Esophagus squamous epithelium (tissue), 5 donors: ENCODE measurements around the gene PCNX4. TPM values are rescaled to one million over a fixed set of nuclear protein-coding genes. Genes with fewer than 3 reads are reported as not detected.

ENCODE experiments used
- DNase-seq: peaks from one replicate; lab custom pipeline; 2025; lab: John Stamatoyannopoulos, UW
- H3K27ac ChIP-seq, 4 donors: fragments of 200-600 bp; sonication (generic); one replicate each; pipeline ENCODE4 v1.5.1; 2016 to 2019; ENCODE audit warnings: mild to moderate bottlenecking in 1 of 4
- H3K27me3 ChIP-seq, 4 donors: fragments of 200-600 bp; sonication (generic); 1 replicate in 3 of 4; 2 replicates in 1 of 4; pipeline versions ENCODE4 v1.5.1 to v1.6.0; 2017 to 2021; ENCODE audit warnings: antibody characterized with exemption in 1 of 4
- H3K36me3 ChIP-seq, 3 donors: fragments of 200-600 bp; sonication (generic); one replicate each; pipeline ENCODE4 v1.5.1; 2016 to 2019
- H3K4me1 ChIP-seq, 3 donors: fragments of 200-600 bp; sonication (generic); one replicate each; pipeline ENCODE4 v1.5.1; 2017 to 2019
- H3K4me3 ChIP-seq, 4 donors: fragments of 200-600 bp; sonication (generic); 1 replicate in 3 of 4; 2 replicates in 1 of 4; pipeline ENCODE4 v1.5.1; 2016 to 2019; ENCODE audit warnings: mild to moderate bottlenecking in 2 of 4, moderate library complexity in 1 of 4
- H3K9me3 ChIP-seq, 3 donors: fragments of 200-600 bp; sonication (generic); one replicate each; pipeline ENCODE4 v1.5.1; 2016 to 2019
- POLR2A ChIP-seq, 4 donors: fragments of 450-650 bp; IDR thresholded peaks; one replicate each; pipeline ENCODE4 v1.6.1; 2017; ENCODE audit warnings: antibody characterized with exemption in 4 of 4, mild to moderate bottlenecking in 4 of 4, moderate library complexity in 3 of 4
- WGBS, 2 donors: methylation state at CpG; one replicate each; pipeline ENCODE4 v1.1.5; 2018; 5-methylcytosine and 5-hydroxymethylcytosine counted together
- intact Hi-C: fragments of 100-400 bp; cut with DNase I; formaldehyde crosslinking; loops from one replicate; pipeline ENCODE4 v1.15.0; 2022
- total RNA-seq, 4 donors: library from RNA; depleted of rRNA; stranded (reverse); fragments of >200 nt; gene quantifications; one replicate each; pipeline ENCODE4 v1.1.0, GENCODE V29; 2016
- TF ChIP-seq, protein P1 (sequence below), 6 experiments: fragments of 450-650 bp in 4 of 6; fragments of 200-600 bp in 2 of 6; sonication (generic) in 2 of 6; IDR thresholded peaks; one replicate each; pipeline ENCODE4 v1.5.1; 2016 to 2019; ENCODE audit warnings: antibody characterized with exemption in 6 of 6, mild to moderate bottlenecking in 4 of 6, moderate library complexity in 4 of 6
- donor health status: DM: yes; HTN: yes; CAD: no.

PCNX4 gene
- total RNA-seq, 4 donors from 2014 or later, result 9.4 to 31.1 (median 18.7) TPM

GRCh38 chr14:60114881-60115280 is 23.2 kb downstream of the PCNX4 start:
- Histone ChIP-seq H3K4me3 (no peak overlapping the region), H3K27ac (no peak overlapping the region), H3K36me3 (peaks cover 0 to 64% (median 5%) of the 10 kb centered on the region in 3 donors), H3K4me1 (no peaks in the 10 kb centered on the region), H3K27me3 (no peaks in the 10 kb centered on the region), H3K9me3 (no peaks in the 10 kb centered on the region)
- TF ChIP-seq POLR2A (IDR thresholded peaks at IDR 0.05), result no peak
- no peak for DNase-seq
- intact Hi-C loops, result no loop called here
- WGBS, 2 donors, result 3 to 29% methylated on average over 1 of the region's 1 CpG

DNA sequence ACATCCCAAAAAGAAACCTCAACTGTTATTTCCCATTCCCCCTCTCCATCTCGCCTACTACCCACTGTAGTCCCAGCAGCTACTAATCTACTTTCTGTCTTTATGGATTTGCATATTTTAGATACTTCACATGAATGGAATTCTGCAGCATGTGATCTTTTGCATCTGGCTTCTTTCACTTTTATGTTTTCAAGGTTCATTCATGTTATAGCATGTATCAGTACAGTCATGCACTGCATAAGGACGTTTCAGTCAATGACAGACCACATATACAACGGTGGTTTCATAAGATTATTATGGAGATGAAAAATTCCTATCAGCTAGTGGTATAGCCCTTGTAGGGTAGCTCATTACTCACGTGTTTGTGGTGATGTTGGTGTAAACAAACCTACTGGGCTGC is 24.5 kb downstream of the PCNX4 start:
- 30 to 60% methylated on average over 4 of the region's 4 CpGs for WGBS, 2 donors
- H3K36me3 ChIP-seq, result peaks cover 0 to 63% (median 11%) of the 10 kb centered on the region in 3 donors
- H3K4me1 ChIP-seq, result no peaks in the 10 kb centered on the region
- intact Hi-C loops, result no loop called here
- no peak for DNase-seq
- no peaks in the 10 kb centered on the region for H3K27me3 ChIP-seq
- no peaks in the 10 kb centered on the region for H3K9me3 ChIP-seq
- TF ChIP-seq, protein P1, sequence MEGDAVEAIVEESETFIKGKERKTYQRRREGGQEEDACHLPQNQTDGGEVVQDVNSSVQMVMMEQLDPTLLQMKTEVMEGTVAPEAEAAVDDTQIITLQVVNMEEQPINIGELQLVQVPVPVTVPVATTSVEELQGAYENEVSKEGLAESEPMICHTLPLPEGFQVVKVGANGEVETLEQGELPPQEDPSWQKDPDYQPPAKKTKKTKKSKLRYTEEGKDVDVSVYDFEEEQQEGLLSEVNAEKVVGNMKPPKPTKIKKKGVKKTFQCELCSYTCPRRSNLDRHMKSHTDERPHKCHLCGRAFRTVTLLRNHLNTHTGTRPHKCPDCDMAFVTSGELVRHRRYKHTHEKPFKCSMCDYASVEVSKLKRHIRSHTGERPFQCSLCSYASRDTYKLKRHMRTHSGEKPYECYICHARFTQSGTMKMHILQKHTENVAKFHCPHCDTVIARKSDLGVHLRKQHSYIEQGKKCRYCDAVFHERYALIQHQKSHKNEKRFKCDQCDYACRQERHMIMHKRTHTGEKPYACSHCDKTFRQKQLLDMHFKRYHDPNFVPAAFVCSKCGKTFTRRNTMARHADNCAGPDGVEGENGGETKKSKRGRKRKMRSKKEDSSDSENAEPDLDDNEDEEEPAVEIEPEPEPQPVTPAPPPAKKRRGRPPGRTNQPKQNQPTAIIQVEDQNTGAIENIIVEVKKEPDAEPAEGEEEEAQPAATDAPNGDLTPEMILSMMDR (IDR thresholded peaks at IDR 0.05), result no peak
- TF ChIP-seq POLR2A (IDR thresholded peaks at IDR 0.05), result no peak
- no peak overlapping the region for H3K4me3 ChIP-seq
- H3K27ac ChIP-seq, result no peak overlapping the region

GRCh38 chr14:60125918-60126317 is 34.2 kb downstream of the PCNX4 start:
- no peak for TF ChIP-seq POLR2A (IDR thresholded peaks at IDR 0.05)
- TF ChIP-seq, protein P1 (IDR thresholded peaks at IDR 0.05), result no peak
- Histone ChIP-seq H3K27me3 (no peaks in the 10 kb centered on the region), H3K9me3 (no peaks in the 10 kb centered on the region), H3K4me1 (no peaks in the 10 kb centered on the region), H3K27ac (no peak overlapping the region), H3K36me3 (peaks cover 0 to 75% (median 16%) of the 10 kb centered on the region in 3 donors), H3K4me3 (no peak overlapping the region)
- intact Hi-C loops, result no loop called here
- DNase-seq, result no peak

DNA sequence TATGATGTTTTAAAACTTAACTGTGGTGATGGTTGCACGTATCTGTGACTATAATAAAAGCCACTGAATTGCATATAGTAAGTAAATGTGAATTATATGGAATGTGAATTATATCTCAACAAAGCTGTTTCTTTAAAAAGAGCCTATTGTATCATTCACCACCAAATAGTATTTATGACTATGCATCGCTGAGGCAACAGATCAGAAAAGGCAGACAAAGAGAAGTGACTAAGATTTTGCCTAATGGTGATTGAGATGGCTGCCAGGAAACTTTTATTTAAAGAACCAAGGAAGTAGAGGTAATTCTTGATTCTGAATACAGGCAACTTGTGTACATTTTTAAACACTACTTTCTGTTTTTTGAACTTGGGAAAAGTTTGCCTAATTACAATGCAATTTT is 41.8 kb downstream of the PCNX4 start:
- Histone ChIP-seq H3K4me1 (no peaks in the 10 kb centered on the region), H3K36me3 (peaks cover 0 to 15% (median 0%) of the 10 kb centered on the region in 3 donors), H3K27ac (no peak overlapping the region), H3K27me3 (no peaks in the 10 kb centered on the region), H3K9me3 (no peaks in the 10 kb centered on the region), H3K4me3 (no peak overlapping the region)
- WGBS, 2 donors, result 63 to 79% methylated on average over 2 of the region's 2 CpGs
- DNase-seq, result no peak
- no peak for TF ChIP-seq POLR2A (IDR thresholded peaks at IDR 0.05)
- TF ChIP-seq, protein P1 (IDR thresholded peaks at IDR 0.05), result no peak
- intact Hi-C loops, result no loop called here

GRCh38 chr14:60134702-60135101 is 43.0 kb downstream of the PCNX4 start:
- Histone ChIP-seq H3K4me3 (no peak overlapping the region), H3K9me3 (no peaks in the 10 kb centered on the region), H3K27ac (no peak overlapping the region), H3K4me1 (no peaks in the 10 kb centered on the region), H3K36me3 (peaks cover 0 to 7% (median 0%) of the 10 kb centered on the region in 3 donors), H3K27me3 (no peaks in the 10 kb centered on the region)
- intact Hi-C loops, result no loop called here
- WGBS, 2 donors, result 90 to 92% methylated on average over 3 of the region's 3 CpGs
- TF ChIP-seq, protein P1 (IDR thresholded peaks at IDR 0.05), result no peak
- no peak for TF ChIP-seq POLR2A (IDR thresholded peaks at IDR 0.05)
- DNase-seq, result no peak

DNA sequence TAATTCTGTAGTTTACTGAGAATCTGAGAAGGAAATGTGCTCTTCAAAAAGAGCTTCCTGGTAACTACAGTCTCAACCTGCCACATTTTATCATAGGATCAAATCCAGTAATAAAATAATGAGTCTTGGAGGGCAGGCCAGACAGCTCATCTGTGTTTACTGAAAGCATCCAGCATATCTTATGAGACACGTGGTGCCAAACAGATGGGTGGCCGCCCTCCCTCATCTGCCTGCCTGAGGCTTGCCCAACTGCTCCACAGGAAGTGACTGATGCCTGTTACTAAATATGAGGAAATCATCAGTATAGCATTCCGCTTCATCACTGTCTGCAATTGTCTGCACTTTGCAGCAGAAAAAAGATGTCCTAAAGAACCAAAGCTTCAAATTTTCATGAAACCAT is 60.0 kb downstream of the PCNX4 start:
- peak overlapping the region; percentile 25 to 57 (median 39) for H3K27ac ChIP-seq
- DNase-seq, result peak; percentile 30

More for the DNA sequence above, 60.0 kb downstream of the PCNX4 start:
- 15 to 19% methylated on average over 3 of the region's 3 CpGs for WGBS, 2 donors
- intact Hi-C loops, result no loop called here
- no peak overlapping the region for H3K4me3 ChIP-seq
- H3K36me3 ChIP-seq, result peaks cover 0 to 72% (median 7%) of the 10 kb centered on the region in 3 donors
- no peaks in the 10 kb centered on the region for H3K9me3 ChIP-seq
- H3K27me3 ChIP-seq, result no peaks in the 10 kb centered on the region
- peaks cover 0 to 20% (median 8%) of the 10 kb centered on the region in 3 donors for H3K4me1 ChIP-seq
- TF ChIP-seq, protein P1 (IDR thresholded peaks at IDR 0.05), result no peak
- no peak for TF ChIP-seq POLR2A (IDR thresholded peaks at IDR 0.05)
